Measurements from ENCODE around the gene GNMT.

GNMT gene

DNA sequence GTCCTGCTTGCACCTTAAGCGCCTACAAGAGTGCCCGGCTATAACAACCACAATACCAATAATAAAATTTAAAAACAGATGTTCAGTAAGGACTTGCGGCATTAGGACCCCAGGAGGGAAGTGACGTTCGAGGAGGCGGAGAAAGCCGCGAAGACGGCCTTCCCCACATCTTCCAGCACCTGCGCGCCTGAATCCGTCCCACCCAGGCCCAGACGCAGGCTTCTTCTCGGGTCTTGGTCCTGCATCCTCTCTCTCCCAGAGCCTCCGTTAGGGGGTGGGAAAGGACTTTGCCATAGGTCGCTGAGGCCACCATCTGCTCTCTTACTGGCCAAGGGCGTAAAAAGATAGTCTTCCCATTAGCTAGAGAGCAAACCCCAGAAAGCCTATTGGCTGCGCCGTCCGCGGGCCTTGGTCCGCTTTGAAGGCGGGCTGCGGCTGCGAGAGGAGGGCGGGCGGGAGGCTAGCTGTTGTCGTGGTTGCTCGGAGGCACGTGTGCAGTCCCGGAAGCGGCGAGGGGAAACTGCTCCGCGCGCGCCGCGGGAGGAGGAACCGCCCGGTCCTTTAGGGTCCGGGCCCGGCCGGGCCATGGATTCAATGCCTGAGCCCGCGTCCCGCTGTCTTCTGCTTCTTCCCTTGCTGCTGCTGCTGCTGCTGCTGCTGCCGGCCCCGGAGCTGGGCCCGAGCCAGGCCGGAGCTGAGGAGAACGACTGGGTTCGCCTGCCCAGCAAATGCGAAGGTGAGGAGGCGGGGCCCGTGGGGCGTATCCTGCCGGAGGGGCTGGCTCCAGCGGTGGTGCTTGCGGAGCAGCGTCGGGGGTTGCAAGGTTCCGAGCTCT, 31.4 kb upstream of the GNMT start, which contains the start of gene CNPY3:
Gene CNPY3, plus strand, starts transcription at position 495 of the 835 bp plus-strand sequence. Its CDS starts 91 bp downstream, at position 586.
- no peaks in the 10 kb centered on the region for H3K36me3 ChIP-seq (ENCODE audit: insufficient read depth)
- TF ChIP-seq, protein P1, sequence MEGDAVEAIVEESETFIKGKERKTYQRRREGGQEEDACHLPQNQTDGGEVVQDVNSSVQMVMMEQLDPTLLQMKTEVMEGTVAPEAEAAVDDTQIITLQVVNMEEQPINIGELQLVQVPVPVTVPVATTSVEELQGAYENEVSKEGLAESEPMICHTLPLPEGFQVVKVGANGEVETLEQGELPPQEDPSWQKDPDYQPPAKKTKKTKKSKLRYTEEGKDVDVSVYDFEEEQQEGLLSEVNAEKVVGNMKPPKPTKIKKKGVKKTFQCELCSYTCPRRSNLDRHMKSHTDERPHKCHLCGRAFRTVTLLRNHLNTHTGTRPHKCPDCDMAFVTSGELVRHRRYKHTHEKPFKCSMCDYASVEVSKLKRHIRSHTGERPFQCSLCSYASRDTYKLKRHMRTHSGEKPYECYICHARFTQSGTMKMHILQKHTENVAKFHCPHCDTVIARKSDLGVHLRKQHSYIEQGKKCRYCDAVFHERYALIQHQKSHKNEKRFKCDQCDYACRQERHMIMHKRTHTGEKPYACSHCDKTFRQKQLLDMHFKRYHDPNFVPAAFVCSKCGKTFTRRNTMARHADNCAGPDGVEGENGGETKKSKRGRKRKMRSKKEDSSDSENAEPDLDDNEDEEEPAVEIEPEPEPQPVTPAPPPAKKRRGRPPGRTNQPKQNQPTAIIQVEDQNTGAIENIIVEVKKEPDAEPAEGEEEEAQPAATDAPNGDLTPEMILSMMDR (conservative IDR thresholded peaks at IDR 0.05; ENCODE audit: low read depth, low read length) = no peak

GRCh38 chr6:42929821-42930360, 30.7 kb upstream of the GNMT start:
- H3K9ac ChIP-seq = peak overlapping the region; percentile 54
- no peaks in the 10 kb centered on the region for H3K27me3 ChIP-seq (ENCODE audit: insufficient read depth, low read depth)
- no peaks in the 10 kb centered on the region for H4K20me1 ChIP-seq (ENCODE audit: insufficient read depth)
- H3K4me1 ChIP-seq (ENCODE audit: low read depth, poor library complexity, severe bottlenecking) = peaks cover 18% of the 10 kb centered on the region
- H3K36me3 ChIP-seq (ENCODE audit: insufficient read depth) = no peaks in the 10 kb centered on the region
- TF ChIP-seq, protein P1 (conservative IDR thresholded peaks at IDR 0.05; ENCODE audit: low read depth, low read length) = no peak
- no peak overlapping the region for H3K4me3 ChIP-seq (IDR thresholded peaks at IDR 0.05; ENCODE audit: insufficient read depth, low read depth, low read length)
- peaks cover 34% of the 10 kb centered on the region for H3K79me2 ChIP-seq (ENCODE audit: insufficient read depth, low read depth)
- peak overlapping the region; percentile 65 for H3K4me2 ChIP-seq
- H2AFZ ChIP-seq (ENCODE audit: low read depth) = peak overlapping the region; percentile 61; the same call in 1 of the 2 replicates
- peak overlapping the region; percentile 86 for H3K27ac ChIP-seq

More for the DNA sequence above, 31.4 kb upstream of the GNMT start, which contains the start of gene CNPY3:
- peak within 1 kb of the TSS; percentile 85 for H3K4me2 ChIP-seq
- H3K79me2 ChIP-seq (ENCODE audit: insufficient read depth, low read depth) = peaks cover 34% of the 10 kb centered on the region
- H4K20me1 ChIP-seq (ENCODE audit: insufficient read depth) = no peaks in the 10 kb centered on the region
- peak within 1 kb of the TSS; percentile 61 for H2AFZ ChIP-seq (ENCODE audit: low read depth)
- peaks cover 18% of the 10 kb centered on the region for H3K4me1 ChIP-seq (ENCODE audit: low read depth, poor library complexity, severe bottlenecking)
- H3K27me3 ChIP-seq (ENCODE audit: insufficient read depth, low read depth) = no peaks in the 10 kb centered on the region
- H3K27ac ChIP-seq = peak within 1 kb of the TSS; percentile 86
- H3K9ac ChIP-seq = peak within 1 kb of the TSS; percentile 54
- H3K4me3 ChIP-seq (IDR thresholded peaks at IDR 0.05; ENCODE audit: insufficient read depth, low read depth, low read length) = no peak within 1 kb of the TSS

GRCh38 chr6:42932412-42932811, 28.1 kb upstream of the GNMT start:
- H3K79me2 ChIP-seq (ENCODE audit: insufficient read depth, low read depth) = peaks cover 34% of the 10 kb centered on the region
- H3K4me1 ChIP-seq (ENCODE audit: low read depth, poor library complexity, severe bottlenecking) = peaks cover 18% of the 10 kb centered on the region
- no peaks in the 10 kb centered on the region for H4K20me1 ChIP-seq (ENCODE audit: insufficient read depth)
- H3K4me2 ChIP-seq = no peak overlapping the region
- TF ChIP-seq, protein P1 (conservative IDR thresholded peaks at IDR 0.05; ENCODE audit: low read depth, low read length) = no peak
- H3K4me3 ChIP-seq (IDR thresholded peaks at IDR 0.05; ENCODE audit: insufficient read depth, low read depth, low read length) = no peak overlapping the region
- no peaks in the 10 kb centered on the region for H3K36me3 ChIP-seq (ENCODE audit: insufficient read depth)
- H3K27ac ChIP-seq = no peak overlapping the region
- H3K27me3 ChIP-seq (ENCODE audit: insufficient read depth, low read depth) = no peaks in the 10 kb centered on the region
- no peak overlapping the region for H2AFZ ChIP-seq (ENCODE audit: low read depth)
- no peak overlapping the region for H3K9ac ChIP-seq

DNA sequence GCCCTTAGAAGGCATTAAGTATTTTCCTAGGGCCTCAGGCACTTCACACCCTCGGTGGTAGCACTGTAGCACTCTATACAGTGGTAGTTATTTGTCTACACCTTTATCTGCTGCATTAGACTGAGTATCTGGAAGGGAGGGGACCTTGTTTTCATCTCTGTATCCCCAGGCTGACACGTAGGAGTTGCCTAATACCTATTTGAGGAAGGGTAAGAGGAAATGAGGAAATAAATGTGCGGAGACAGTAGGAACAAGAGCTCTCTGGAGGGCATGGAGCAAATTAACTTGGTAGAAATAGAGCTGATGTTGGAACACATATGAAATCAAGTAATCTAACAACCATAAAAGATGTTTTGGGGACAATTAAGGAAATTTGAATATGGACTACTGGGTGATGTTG, 27.3 kb upstream of the GNMT start:
- Histone ChIP-seq H3K36me3 (ENCODE audit: insufficient read depth) (no peaks in the 10 kb centered on the region), H2AFZ (ENCODE audit: low read depth) (no peak overlapping the region), H3K4me2 (no peak overlapping the region), H3K9ac (no peak overlapping the region), H3K79me2 (ENCODE audit: insufficient read depth, low read depth) (peaks cover 34% of the 10 kb centered on the region), H3K27me3 (ENCODE audit: insufficient read depth, low read depth) (no peaks in the 10 kb centered on the region), H4K20me1 (ENCODE audit: insufficient read depth) (no peaks in the 10 kb centered on the region), H3K27ac (no peak overlapping the region), H3K4me3 (IDR thresholded peaks at IDR 0.05; ENCODE audit: insufficient read depth, low read depth, low read length) (no peak overlapping the region), H3K4me1 (ENCODE audit: low read depth, poor library complexity, severe bottlenecking) (peaks cover 15% of the 10 kb centered on the region)
- TF ChIP-seq, protein P1 (conservative IDR thresholded peaks at IDR 0.05; ENCODE audit: low read depth, low read length) = no peak
